CD14-positive monocyte (primary cell): ENCODE results near the gene NR2F6. TPM values are rescaled to one million over a fixed set of nuclear protein-coding genes. Genes with fewer than 3 reads are reported as not detected.

Experiments
- DNase-seq, 3 donors: peaks; one replicate each; pipeline ENCODE4 v3.0.0-alpha.2; 2011 to 2022
- H2AFZ ChIP-seq: 2 replicates; pipeline ENCODE4 v1.6.0; 2012; ENCODE audit warnings: mild to moderate bottlenecking, low read depth, low read length, inconsistent platforms; ENCODE audit not compliant: insufficient read depth, poor library complexity, severe bottlenecking
- H3K27ac ChIP-seq, 2 donors: 1 replicate in 1 of 2; 2 replicates in 1 of 2; pipeline ENCODE4 v1.5.1; 2012 to 2013; ENCODE audit warnings: low read length in 2 of 2, control low read depth in 1 of 2, inconsistent platforms in 1 of 2, low read depth in 1 of 2, mild to moderate bottlenecking in 1 of 2
- H3K27me3 ChIP-seq, 2 donors: one replicate each; pipeline versions ENCODE4 v1.6.0 to v1.6.1; 2011 to 2013; ENCODE audit warnings: low read length in 2 of 2; ENCODE audit not compliant: control insufficient read depth in 2 of 2, insufficient read depth in 2 of 2
- H3K36me3 ChIP-seq, 2 donors: replicated peaks in 1 of 2; 1 replicate in 1 of 2; 2 replicates in 1 of 2; pipeline versions ENCODE4 v1.5.1 to v1.6.1; 2012 to 2013; ENCODE audit warnings: low read length in 2 of 2, control low read depth in 1 of 2, inconsistent platforms in 1 of 2, mild to moderate bottlenecking in 1 of 2; ENCODE audit not compliant: insufficient read depth in 2 of 2, control insufficient read depth in 1 of 2
- H3K4me1 ChIP-seq, 2 donors: 1 replicate in 1 of 2; 2 replicates in 1 of 2; pipeline versions ENCODE4 v1.5.1 to v1.6.1; 2012 to 2013; ENCODE audit warnings: low read length in 2 of 2, control low read depth in 1 of 2, inconsistent platforms in 1 of 2, mild to moderate bottlenecking in 1 of 2, moderate library complexity in 1 of 2; ENCODE audit not compliant: insufficient read depth in 2 of 2, control insufficient read depth in 1 of 2
- H3K4me2 ChIP-seq: replicated peaks from 2 replicates; pipeline ENCODE3; 2012; ENCODE audit warnings: low read length, moderate library complexity, mild to moderate bottlenecking; ENCODE audit not compliant: poor library complexity, severe bottlenecking; ENCODE audit errors: extremely low read depth
- H3K4me3 ChIP-seq, 3 experiments: fragments of 200-600 bp in 1 of 3; sonication (generic) in 1 of 3; replicated peaks in 1 of 3; 1 replicate in 2 of 3; 2 replicates in 1 of 3; pipeline ENCODE4 v1.5.1; 2011 to 2013; ENCODE audit warnings: low read length in 3 of 3, mild to moderate bottlenecking in 3 of 3, control low read depth in 2 of 3, low read depth in 2 of 3, inconsistent platforms in 1 of 3, moderate library complexity in 1 of 3
- H3K79me2 ChIP-seq: 2 replicates; pipeline ENCODE4 v1.6.0; 2012; ENCODE audit warnings: mild to moderate bottlenecking, control low read depth, inconsistent platforms, low read length, moderate library complexity; ENCODE audit not compliant: insufficient read depth
- H3K9ac ChIP-seq: 2 replicates; pipeline ENCODE4 v1.6.0; 2017; ENCODE audit warnings: low read length, mild to moderate bottlenecking; ENCODE audit not compliant: insufficient read depth, poor library complexity, severe bottlenecking
- H3K9me3 ChIP-seq, 2 donors: replicated peaks in 1 of 2; 1 replicate in 1 of 2; 2 replicates in 1 of 2; pipeline versions ENCODE4 v1.5.1 to v1.6.1; 2012 to 2013; ENCODE audit warnings: low read length in 2 of 2, control low read depth in 1 of 2; ENCODE audit not compliant: control insufficient read depth in 1 of 2, insufficient read depth in 1 of 2
- H4K20me1 ChIP-seq: 2 replicates; pipeline ENCODE4 v1.6.0; 2012; ENCODE audit warnings: mild to moderate bottlenecking, low read length, control low read depth, moderate library complexity; ENCODE audit not compliant: insufficient read depth
- H3K27ac Mint-ChIP-seq, 7 donors: one replicate each; pipeline ENCODE4 v1.8.0; 2020; ENCODE audit warnings: mild to moderate bottlenecking in 7 of 7, mixed read lengths in 7 of 7, moderate library complexity in 6 of 7, inconsistent platforms in 2 of 7
- H3K27me3 Mint-ChIP-seq, 3 donors: one replicate each; pipeline ENCODE4 v1.8.0; 2021 to 2022; ENCODE audit warnings: low read depth in 3 of 3, mild to moderate bottlenecking in 3 of 3, mixed read lengths in 3 of 3, moderate library complexity in 3 of 3, inconsistent platforms in 1 of 3
- H3K36me3 Mint-ChIP-seq, 2 donors: one replicate each; pipeline ENCODE4 v1.8.0; 2020; ENCODE audit warnings: mixed read lengths in 2 of 2, inconsistent platforms in 1 of 2, mild to moderate bottlenecking in 1 of 2
- H3K4me1 Mint-ChIP-seq: one replicate; pipeline ENCODE4 v1.8.0; 2020; ENCODE audit warnings: mild to moderate bottlenecking, mixed read lengths
- H3K4me3 Mint-ChIP-seq, 2 donors: one replicate each; pipeline ENCODE4 v1.8.0; 2020; ENCODE audit warnings: mild to moderate bottlenecking in 2 of 2, mixed read lengths in 2 of 2, moderate library complexity in 1 of 2
- H3K9me3 Mint-ChIP-seq, 7 donors: one replicate each; pipeline ENCODE4 v1.8.0; 2020 to 2022; ENCODE audit warnings: mixed read lengths in 7 of 7, mild to moderate bottlenecking in 6 of 7, moderate library complexity in 6 of 7, inconsistent platforms in 2 of 7
- WGBS: methylation state at CpG from one replicate; pipeline ENCODE4 v1.1.5; 2013; ENCODE audit warnings: missing lambda C conversion rate; ENCODE audit not compliant: insufficient coverage; 5-methylcytosine and 5-hydroxymethylcytosine counted together
- intact Hi-C, 2 donors: fragments of 100-400 bp; cut with micrococcal nuclease; formaldehyde crosslinking; loops; one replicate each; pipeline versions ENCODE4 v1.15.0 to v1.15.1; 2023
- polyA plus RNA-seq, 3 donors: library from polyadenylated mRNA; depleted of rRNA in 1 of 3; unstranded in 2 of 3; stranded (reverse) in 1 of 3; fragments of 300-500 nt in 2 of 3; fragments of >200 nt in 1 of 3; fragmentation: Illumina TruSeq in 2 of 3; gene quantifications; 1 replicate in 2 of 3; 2 replicates in 1 of 3; pipeline ENCODE4 v1.2.3, GENCODE V29; 2012 to 2021
- TF ChIP-seq, protein P1 (sequence below): fragments of 200-600 bp; IDR thresholded peaks from one replicate; pipeline ENCODE4 v1.8.0; 2022; ENCODE audit warnings: antibody characterized with exemption, mild to moderate bottlenecking

NR2F6 gene
- polyA plus RNA-seq, 3 donors, result 0.87 to 5.1 (median 1.7) TPM

DNA sequence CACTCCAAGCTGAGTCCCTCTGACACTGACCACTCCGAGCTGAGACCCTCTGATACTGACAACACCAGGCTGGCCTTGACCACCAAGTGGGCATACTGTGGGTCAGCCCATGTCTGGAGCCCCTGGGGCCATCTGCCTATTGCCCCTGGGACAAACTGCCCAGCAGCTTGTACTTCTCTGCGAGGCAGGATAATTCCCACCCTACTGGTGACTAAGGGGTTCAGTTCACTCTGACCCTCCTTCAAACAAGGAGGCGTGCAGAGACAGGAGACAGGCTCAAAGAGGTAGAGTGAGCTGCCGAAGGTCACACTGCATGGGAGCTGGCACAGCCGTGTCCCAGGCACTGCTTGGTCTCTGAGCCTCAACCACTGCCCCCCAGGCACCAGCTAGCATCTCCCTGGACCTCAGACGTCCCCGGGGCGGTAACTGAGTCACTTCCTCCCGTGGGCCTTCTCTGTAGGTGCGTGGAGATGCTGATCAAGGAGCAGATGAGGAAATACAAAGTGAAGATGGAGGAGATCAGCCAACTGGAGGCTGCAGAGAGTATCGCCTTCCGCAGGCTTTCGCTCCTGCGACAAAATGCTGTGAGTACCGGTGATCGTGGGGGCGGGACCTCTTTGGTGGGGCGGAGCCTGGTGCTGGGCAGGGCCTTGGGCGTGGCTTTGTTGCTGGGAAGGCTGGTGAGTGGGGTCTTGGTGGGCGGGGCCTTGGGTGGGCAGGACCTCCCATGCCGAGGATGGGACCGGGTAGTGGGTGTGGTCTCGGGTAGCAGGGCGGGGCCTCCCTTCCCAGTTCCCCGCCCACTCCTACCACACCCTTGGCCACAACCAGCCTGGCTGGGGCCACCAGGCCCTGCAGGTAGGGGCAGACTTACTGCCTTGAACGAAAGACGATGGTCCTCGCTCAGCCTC, 36.3 kb downstream of the NR2F6 start:
- Mint-ChIP-seq H3K4me1 (peaks cover 3% of the 10 kb centered on the region), H3K27ac (peak overlapping the region in 4 of 7 donors; percentile 6 to 77 (median 39)), H3K36me3 (peaks cover 60 to 80% of the 10 kb centered on the region in 2 donors), H3K4me3 (no peak overlapping the region), H3K9me3 (peaks cover 0 to 2% (median 0%) of the 10 kb centered on the region in 7 donors), H3K27me3 (peaks cover 0 to 4% (median 0%) of the 10 kb centered on the region in 3 donors)
- no peaks in the 10 kb centered on the region for H3K79me2 ChIP-seq
- no peaks in the 10 kb centered on the region for H3K27me3 ChIP-seq
- no peak overlapping the region for H3K4me2 ChIP-seq
- H4K20me1 ChIP-seq, result peaks cover 30% of the 10 kb centered on the region
- no peak overlapping the region for H3K4me3 ChIP-seq
- H3K9ac ChIP-seq, result no peak overlapping the region
- WGBS, result 88% methylated on average over 13 of the region's 28 CpGs
- intact Hi-C loops, result loop anchor here in 1 of 2 donors (5.0 kb wide), 1 partner anchor 73 kb away; the partner anchor contains the start of gene ANKLE1
- TF ChIP-seq, protein P1, sequence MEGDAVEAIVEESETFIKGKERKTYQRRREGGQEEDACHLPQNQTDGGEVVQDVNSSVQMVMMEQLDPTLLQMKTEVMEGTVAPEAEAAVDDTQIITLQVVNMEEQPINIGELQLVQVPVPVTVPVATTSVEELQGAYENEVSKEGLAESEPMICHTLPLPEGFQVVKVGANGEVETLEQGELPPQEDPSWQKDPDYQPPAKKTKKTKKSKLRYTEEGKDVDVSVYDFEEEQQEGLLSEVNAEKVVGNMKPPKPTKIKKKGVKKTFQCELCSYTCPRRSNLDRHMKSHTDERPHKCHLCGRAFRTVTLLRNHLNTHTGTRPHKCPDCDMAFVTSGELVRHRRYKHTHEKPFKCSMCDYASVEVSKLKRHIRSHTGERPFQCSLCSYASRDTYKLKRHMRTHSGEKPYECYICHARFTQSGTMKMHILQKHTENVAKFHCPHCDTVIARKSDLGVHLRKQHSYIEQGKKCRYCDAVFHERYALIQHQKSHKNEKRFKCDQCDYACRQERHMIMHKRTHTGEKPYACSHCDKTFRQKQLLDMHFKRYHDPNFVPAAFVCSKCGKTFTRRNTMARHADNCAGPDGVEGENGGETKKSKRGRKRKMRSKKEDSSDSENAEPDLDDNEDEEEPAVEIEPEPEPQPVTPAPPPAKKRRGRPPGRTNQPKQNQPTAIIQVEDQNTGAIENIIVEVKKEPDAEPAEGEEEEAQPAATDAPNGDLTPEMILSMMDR, result no peak
- no peak overlapping the region for H2AFZ ChIP-seq
- no peaks in the 10 kb centered on the region for H3K9me3 ChIP-seq
- peak overlapping the region in 1 of 2 donors; percentile 52 for H3K27ac ChIP-seq
- H3K36me3 ChIP-seq, result peaks cover 77 to 86% of the 10 kb centered on the region in 2 donors
- H3K4me1 ChIP-seq, result peaks cover under 1 to 2% of the 10 kb centered on the region in 2 donors
- no peak for DNase-seq

GRCh38 chr19:17206736-17207581, 38.8 kb downstream of the NR2F6 start:
- H3K9ac ChIP-seq, result no peak overlapping the region
- H3K27ac ChIP-seq, result no peak overlapping the region
- no peaks in the 10 kb centered on the region for H3K27me3 ChIP-seq
- Mint-ChIP-seq H3K9me3 (peaks cover 0 to 2% (median 0%) of the 10 kb centered on the region in 7 donors), H3K27me3 (peaks cover 0 to 4% (median 0%) of the 10 kb centered on the region in 3 donors), H3K36me3 (peaks cover 74 to 88% of the 10 kb centered on the region in 2 donors), H3K4me1 (peaks cover 2% of the 10 kb centered on the region), H3K27ac (peak overlapping the region in 4 of 7 donors; percentile 15 to 61 (median 16)), H3K4me3 (no peak overlapping the region)
- no peak overlapping the region for H3K4me2 ChIP-seq
- H3K9me3 ChIP-seq, result no peaks in the 10 kb centered on the region
- 96% methylated on average over 23 of the region's 25 CpGs for WGBS
- TF ChIP-seq, protein P1, result no peak
- peaks cover 52% of the 10 kb centered on the region for H4K20me1 ChIP-seq
- no peak overlapping the region for H3K4me3 ChIP-seq
- DNase-seq, result no peak
- intact Hi-C loops, result loop anchor here in 1 of 2 donors (5.0 kb wide), 1 partner anchor 75 kb away; the partner anchor contains the start of gene ANKLE1
- no peaks in the 10 kb centered on the region for H3K4me1 ChIP-seq
- no peaks in the 10 kb centered on the region for H3K79me2 ChIP-seq
- no peak overlapping the region for H2AFZ ChIP-seq
- peaks cover 85 to 93% of the 10 kb centered on the region in 2 donors for H3K36me3 ChIP-seq
